A673 (cell line): ENCODE results near the gene ACP1.

Experiments used
- EZH2 ChIP-seq: fragments of 200-600 bp; sonication (generic); IDR thresholded peaks from 2 replicates; pipeline ENCODE4 v1.6.1; 2017; ENCODE audit warnings: borderline replicate concordance, low read depth, mild to moderate bottlenecking, mixed read lengths, antibody characterized with exemption, low read length; ENCODE audit not compliant: poor library complexity, severe bottlenecking
- TF ChIP-seq, protein P1 (sequence below): fragments of 300-800, 200-600 bp; sonication (generic); conservative IDR thresholded peaks from 2 replicates; pipeline ENCODE4 v1.5.1; 2017; ENCODE audit warnings: low read depth, mild to moderate bottlenecking, antibody characterized with exemption, low read length, moderate library complexity, mixed read lengths

DNA sequence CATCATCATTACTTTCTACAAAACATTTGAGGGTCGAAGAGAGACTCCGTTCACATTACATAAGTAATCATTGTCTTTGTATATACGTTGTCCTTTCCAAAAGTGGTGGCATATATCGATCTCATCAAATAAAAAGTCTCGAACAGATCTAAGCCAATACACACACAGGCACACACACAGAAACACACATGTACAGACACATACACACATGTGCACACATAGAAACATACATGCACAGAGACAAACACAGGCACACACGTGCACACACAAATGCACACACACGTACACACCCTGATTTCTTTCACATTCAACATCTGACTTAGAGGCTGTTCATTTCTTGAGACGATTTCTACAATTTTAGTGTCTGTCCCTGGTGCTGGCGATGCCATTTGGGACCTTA lies 40.6 kb downstream of the ACP1 start:
- TF ChIP-seq, protein P1, sequence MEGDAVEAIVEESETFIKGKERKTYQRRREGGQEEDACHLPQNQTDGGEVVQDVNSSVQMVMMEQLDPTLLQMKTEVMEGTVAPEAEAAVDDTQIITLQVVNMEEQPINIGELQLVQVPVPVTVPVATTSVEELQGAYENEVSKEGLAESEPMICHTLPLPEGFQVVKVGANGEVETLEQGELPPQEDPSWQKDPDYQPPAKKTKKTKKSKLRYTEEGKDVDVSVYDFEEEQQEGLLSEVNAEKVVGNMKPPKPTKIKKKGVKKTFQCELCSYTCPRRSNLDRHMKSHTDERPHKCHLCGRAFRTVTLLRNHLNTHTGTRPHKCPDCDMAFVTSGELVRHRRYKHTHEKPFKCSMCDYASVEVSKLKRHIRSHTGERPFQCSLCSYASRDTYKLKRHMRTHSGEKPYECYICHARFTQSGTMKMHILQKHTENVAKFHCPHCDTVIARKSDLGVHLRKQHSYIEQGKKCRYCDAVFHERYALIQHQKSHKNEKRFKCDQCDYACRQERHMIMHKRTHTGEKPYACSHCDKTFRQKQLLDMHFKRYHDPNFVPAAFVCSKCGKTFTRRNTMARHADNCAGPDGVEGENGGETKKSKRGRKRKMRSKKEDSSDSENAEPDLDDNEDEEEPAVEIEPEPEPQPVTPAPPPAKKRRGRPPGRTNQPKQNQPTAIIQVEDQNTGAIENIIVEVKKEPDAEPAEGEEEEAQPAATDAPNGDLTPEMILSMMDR, result no peak
- TF ChIP-seq EZH2, result no peak
